AG09319 (cell line): Measurements from ENCODE around the gene ZW10.
"Not testable (repeated sequence)": the region's sequence is repeated elsewhere in the genome, so short reads cannot be mapped to it uniquely, and the experiment has no call there.

ENCODE experiments used
- DNase-seq: peaks from one replicate; pipeline ENCODE4 v3.0.0-alpha.2; 2010; ENCODE audit warnings: low read depth; ENCODE audit errors: extremely low read depth
- CTCF ChIP-seq: IDR thresholded peaks from 2 replicates; pipeline ENCODE4 v1.5.1; 2011; ENCODE audit warnings: low read depth, mild to moderate bottlenecking, inconsistent platforms, low read length, moderate library complexity

Gene ZW10

GRCh38 chr11:113715882-113716625 lies 57.4 kb downstream of the ZW10 start:
- no peak for TF ChIP-seq CTCF
- no peak for DNase-seq

- DNase-seq: no peak
- no peak for TF ChIP-seq CTCF
These were observed 58.2 kb downstream of the ZW10 start for GRCh38 chr11:113715273-113715672.

- DNase-seq: no peak
- no peak for TF ChIP-seq CTCF
These were observed 62.5 kb downstream of the ZW10 start for GRCh38 chr11:113710989-113711388.

- no peak for TF ChIP-seq CTCF
- DNase-seq: no peak
These were observed 67.4 kb downstream of the ZW10 start, which contains the start of gene TMPRSS5 for GRCh38 chr11:113705871-113706655. TSS of gene TMPRSS5 (minus strand) at chr11:113706308. CDS start at chr11:113706224, 84 bp downstream.

GRCh38 chr11:113703551-113703950 lies 69.9 kb downstream of the ZW10 start:
- not testable (repeated sequence) for DNase-seq

- DNase-seq: no peak
- TF ChIP-seq CTCF: no peak
These were observed 72.0 kb downstream of the ZW10 start for GRCh38 chr11:113701491-113701890.

GRCh38 chr11:113698515-113698914 lies 75.0 kb downstream of the ZW10 start:
- TF ChIP-seq CTCF: no peak
- no peak for DNase-seq
